ENCODE results near the gene UNG. TPM values are rescaled to one million over a fixed set of nuclear protein-coding genes. Genes with fewer than 3 reads are reported as not detected.

UNG gene
- total and polyA plus RNA-seq, 2 of the 8 experiments (the other 6 are each of a cell fraction or from before 2014, with no cell fraction given), result 71.6 to 163 TPM

DNA sequence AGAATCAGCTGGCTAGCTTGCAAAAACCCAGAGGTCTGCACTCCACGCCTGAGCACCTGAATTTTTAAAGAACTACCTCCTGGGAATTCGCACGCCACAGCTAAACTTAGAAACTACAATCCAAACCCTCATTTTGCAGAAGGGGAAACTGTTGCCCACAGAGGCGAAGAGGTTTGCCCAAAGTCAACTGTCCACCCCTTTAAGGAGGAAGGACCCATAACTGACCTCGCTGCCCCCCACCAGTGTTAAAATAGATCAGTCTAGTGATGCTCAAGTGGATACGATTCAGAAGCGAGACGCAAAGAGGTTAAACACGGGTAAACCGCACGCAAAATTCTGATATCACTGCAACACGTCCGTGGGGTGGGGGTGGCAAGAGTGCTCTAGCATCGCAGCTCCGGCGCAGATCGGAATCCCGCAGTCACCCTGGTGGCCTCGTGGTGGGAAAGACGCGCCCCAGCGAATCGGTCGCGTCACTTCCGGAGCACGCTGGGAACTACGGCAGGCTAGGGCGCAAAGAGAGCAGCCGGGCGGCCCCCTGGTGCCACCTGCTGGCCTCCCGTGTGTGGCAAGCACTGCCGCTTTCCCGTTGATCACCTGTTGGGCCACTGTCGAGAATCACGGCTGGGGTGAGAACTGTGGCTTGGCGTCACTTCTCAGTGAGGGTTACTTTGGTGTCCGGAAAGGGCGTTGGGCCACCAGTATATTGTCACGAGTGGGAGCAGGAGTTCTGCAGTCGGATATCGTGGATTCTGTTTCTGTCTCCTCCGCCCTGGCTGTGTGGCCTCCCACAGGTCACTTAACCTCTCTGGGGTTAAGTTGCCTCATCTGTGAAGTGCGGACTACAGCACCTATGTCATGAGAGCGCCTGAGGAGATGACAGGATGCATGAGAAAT lies 4.1 kb upstream of the UNG start, which contains the start of gene ALKBH2 (continued):
- TF ChIP-seq SIN3A (conservative IDR thresholded peaks at IDR 0.05 in 1 of 2, IDR thresholded peaks at IDR 0.05 in 1 of 2; ENCODE audit: low read depth in 1 of 2, low read length in 2 of 2), result peak; percentile 29 to 80; a peak in 2 of 4 replicates
- no peak for TF ChIP-seq KDM4A (IDR thresholded peaks at IDR 0.05; ENCODE audit: low read depth, low read length, severe bottlenecking)
- 0 out of 2 replicates have a peak, but pooled peaks have one; percentile 41 for TF ChIP-seq SRF (IDR thresholded peaks at IDR 0.05; ENCODE audit: low read depth, low read length)
- peak; percentile 83 for TF ChIP-seq BRCA1 (IDR thresholded peaks at IDR 0.05; ENCODE audit: low read depth, low read length)
- 0 out of 2 replicates have a peak, but pooled peaks have one; percentile 39 for TF ChIP-seq SP1 (IDR thresholded peaks at IDR 0.05; ENCODE audit: low read depth, low read length)
- no peak for TF ChIP-seq NRF1 (IDR thresholded peaks at IDR 0.05; ENCODE audit: low read depth, low read length)
- TF ChIP-seq CBX5 (IDR thresholded peaks at IDR 0.05; ENCODE audit: low read depth, low read length), result no peak
- TF ChIP-seq TEAD4 (IDR thresholded peaks at IDR 0.05; ENCODE audit: low read depth, low read length), result peak; percentile 48
- no peak for TF ChIP-seq EZH2 (IDR thresholded peaks at IDR 0.05; ENCODE audit: low read depth, low read length, severe bottlenecking)
- TF ChIP-seq, protein P1, sequence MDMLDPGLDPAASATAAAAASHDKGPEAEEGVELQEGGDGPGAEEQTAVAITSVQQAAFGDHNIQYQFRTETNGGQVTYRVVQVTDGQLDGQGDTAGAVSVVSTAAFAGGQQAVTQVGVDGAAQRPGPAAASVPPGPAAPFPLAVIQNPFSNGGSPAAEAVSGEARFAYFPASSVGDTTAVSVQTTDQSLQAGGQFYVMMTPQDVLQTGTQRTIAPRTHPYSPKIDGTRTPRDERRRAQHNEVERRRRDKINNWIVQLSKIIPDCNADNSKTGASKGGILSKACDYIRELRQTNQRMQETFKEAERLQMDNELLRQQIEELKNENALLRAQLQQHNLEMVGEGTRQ (IDR thresholded peaks at IDR 0.05; ENCODE audit: low read length), result no peak
- TF ChIP-seq PHF8 (conservative IDR thresholded peaks at IDR 0.05; ENCODE audit: low read depth, low read length), result peak; percentile 56
- no peak for TF ChIP-seq JUN (IDR thresholded peaks at IDR 0.05; ENCODE audit: low read depth, low read length)
- TF ChIP-seq FOSL1 (IDR thresholded peaks at IDR 0.05; ENCODE audit: insufficient read depth, low read depth, low read length), result 0 out of 2 replicates have a peak, but pooled peaks have one; percentile 3
- TF ChIP-seq SP2 (IDR thresholded peaks at IDR 0.05; ENCODE audit: low read length), result no peak
- TF ChIP-seq SP4 (IDR thresholded peaks at IDR 0.05; ENCODE audit: low read length), result no peak; the same call in 1 of the 2 replicates
- TF ChIP-seq NANOG (IDR thresholded peaks at IDR 0.05; ENCODE audit: insufficient read depth, low read depth, low read length, poor library complexity, severe bottlenecking), result peak; percentile 43
- TF ChIP-seq TBP (IDR thresholded peaks at IDR 0.05; ENCODE audit: low read depth, low read length), result peak; percentile 79; the same call in 1 of the 2 replicates
- no peak for TF ChIP-seq HDAC6 (IDR thresholded peaks at IDR 0.05; ENCODE audit: low read depth, low read length)
- no peak for TF ChIP-seq SIX5 (IDR thresholded peaks at IDR 0.05; ENCODE audit: low read depth, low read length)
- peak; percentile 69; the same call in 1 of the 2 replicates for TF ChIP-seq JUND (IDR thresholded peaks at IDR 0.05; ENCODE audit: low read length)
